HEK293 (cell line): Measurements from ENCODE around the gene GNG12.
A peak's percentile ranks its signal among the peaks of the same experiment; 100 is the strongest.

Experiments used
- GLI2 ChIP-seq: fragments of 450-650 bp; formaldehyde crosslinking; IDR thresholded peaks from 2 replicates; pipeline ENCODE4; 2017; ENCODE audit warnings: missing biosample characterization, missing genetic modification characterization, low read depth, borderline replicate concordance
- OSR2 ChIP-seq: fragments of 450-650 bp; formaldehyde crosslinking; IDR thresholded peaks from 2 replicates; pipeline ENCODE4 v1.5.1; 2016; ENCODE audit warnings: missing biosample characterization, missing genetic modification characterization
- SP2 ChIP-seq: fragments of 450-650 bp; formaldehyde crosslinking; IDR thresholded peaks from 2 replicates; pipeline ENCODE4 v1.5.1; 2016; ENCODE audit warnings: missing biosample characterization, missing genetic modification characterization
- SP7 ChIP-seq: fragments of 450-650 bp; formaldehyde crosslinking; IDR thresholded peaks from 2 replicates; pipeline ENCODE4 v1.5.1; 2016; ENCODE audit warnings: missing biosample characterization, missing genetic modification characterization
- YY1 ChIP-seq: fragments of 450-650 bp; formaldehyde crosslinking; IDR thresholded peaks from 2 replicates; pipeline ENCODE4 v1.5.1; 2018; ENCODE audit warnings: missing biosample characterization, missing genetic modification characterization
- ZNF133 ChIP-seq: fragments of 450-650 bp; formaldehyde crosslinking; IDR thresholded peaks from 2 replicates; pipeline ENCODE4 v1.5.1; 2016; ENCODE audit warnings: missing biosample characterization, missing genetic modification characterization
- ZNF175 ChIP-seq: fragments of 450-650 bp; formaldehyde crosslinking; IDR thresholded peaks from 2 replicates; pipeline ENCODE4 v1.5.1; 2016; ENCODE audit warnings: missing biosample characterization, missing genetic modification characterization
- ZNF19 ChIP-seq: fragments of 450-650 bp; formaldehyde crosslinking; IDR thresholded peaks from 2 replicates; pipeline ENCODE4; 2016; ENCODE audit warnings: missing biosample characterization, missing genetic modification characterization, low read depth
- ZNF202 ChIP-seq: fragments of 450-650 bp; formaldehyde crosslinking; IDR thresholded peaks from 2 replicates; pipeline ENCODE4 v1.5.1; 2016; ENCODE audit warnings: missing biosample characterization, missing genetic modification characterization, borderline replicate concordance
- ZNF248 ChIP-seq: fragments of 450-650 bp; formaldehyde crosslinking; IDR thresholded peaks from 2 replicates; pipeline ENCODE4 v1.5.1; 2017; ENCODE audit warnings: missing biosample characterization, missing genetic modification characterization
- ZNF266 ChIP-seq: fragments of 450-650 bp; formaldehyde crosslinking; IDR thresholded peaks from 2 replicates; pipeline ENCODE4 v1.5.1; 2016; ENCODE audit warnings: missing biosample characterization, missing genetic modification characterization, low read depth
- ZNF324 ChIP-seq: fragments of 450-650 bp; formaldehyde crosslinking; IDR thresholded peaks from 2 replicates; pipeline ENCODE4 v1.5.1; 2016; ENCODE audit warnings: missing biosample characterization, missing genetic modification characterization
- ZNF335 ChIP-seq: fragments of 450-650 bp; formaldehyde crosslinking; conservative IDR thresholded peaks from 2 replicates; pipeline ENCODE4 v1.5.1; 2016; ENCODE audit warnings: missing biosample characterization, missing genetic modification characterization
- ZNF350 ChIP-seq: fragments of 450-650 bp; formaldehyde crosslinking; IDR thresholded peaks from 2 replicates; pipeline ENCODE4 v1.5.0; 2017; ENCODE audit warnings: missing biosample characterization, mild to moderate bottlenecking, missing genetic modification characterization
- ZNF394 ChIP-seq: fragments of 450-650 bp; formaldehyde crosslinking; IDR thresholded peaks from 2 replicates; pipeline ENCODE4 v1.5.1; 2016; ENCODE audit warnings: missing biosample characterization, missing genetic modification characterization, mild to moderate bottlenecking, moderate library complexity, borderline replicate concordance
- ZNF433 ChIP-seq: fragments of 450-650 bp; formaldehyde crosslinking; IDR thresholded peaks from 2 replicates; pipeline ENCODE4 v1.5.1; 2016; ENCODE audit warnings: missing biosample characterization, missing genetic modification characterization, low read depth
- ZNF521 ChIP-seq: fragments of 450-650 bp; formaldehyde crosslinking; IDR thresholded peaks from 2 replicates; pipeline ENCODE4 v1.5.1; 2017; ENCODE audit warnings: missing biosample characterization, mild to moderate bottlenecking, missing genetic modification characterization
- ZNF530 ChIP-seq: fragments of 450-650 bp; formaldehyde crosslinking; IDR thresholded peaks from 2 replicates; pipeline ENCODE4 v1.5.1; 2016; ENCODE audit warnings: low read depth, missing biosample characterization, missing genetic modification characterization
- ZNF549 ChIP-seq: fragments of 450-650 bp; IDR thresholded peaks from 2 replicates; pipeline ENCODE4 v1.5.1; 2018; ENCODE audit warnings: missing biosample characterization, missing genetic modification characterization, mild to moderate bottlenecking, inconsistent platforms, moderate library complexity
- ZNF560 ChIP-seq: fragments of 450-650 bp; formaldehyde crosslinking; IDR thresholded peaks from 2 replicates; pipeline ENCODE4 v1.5.1; 2017; ENCODE audit warnings: missing biosample characterization, missing genetic modification characterization, borderline replicate concordance
- ZNF571 ChIP-seq: fragments of 450-650 bp; formaldehyde crosslinking; IDR thresholded peaks from 2 replicates; pipeline ENCODE4 v1.5.0; 2017; ENCODE audit warnings: missing biosample characterization, missing genetic modification characterization
- ZNF658 ChIP-seq: fragments of 450-650 bp; formaldehyde crosslinking; IDR thresholded peaks from 2 replicates; pipeline ENCODE4; 2016; ENCODE audit warnings: missing biosample characterization, missing genetic modification characterization
- ZNF677 ChIP-seq: fragments of 450-650 bp; IDR thresholded peaks from 2 replicates; pipeline ENCODE4 v1.5.0; 2018; ENCODE audit warnings: missing biosample characterization, mild to moderate bottlenecking, missing genetic modification characterization, moderate library complexity
- ZNF785 ChIP-seq: fragments of 450-650 bp; formaldehyde crosslinking; IDR thresholded peaks from 2 replicates; pipeline ENCODE4 v1.5.1; 2016; ENCODE audit warnings: missing biosample characterization, missing genetic modification characterization
- ZSCAN30 ChIP-seq: fragments of 450-650 bp; IDR thresholded peaks from 2 replicates; pipeline ENCODE4 v1.5.1; 2018; ENCODE audit warnings: missing biosample characterization, mild to moderate bottlenecking, missing genetic modification characterization, moderate library complexity
- TF ChIP-seq, protein P1 (sequence below): fragments of 450-650 bp; formaldehyde crosslinking; IDR thresholded peaks from 2 replicates; pipeline ENCODE4 v1.5.1; 2017; ENCODE audit warnings: missing biosample characterization, missing genetic modification characterization
- TF ChIP-seq, protein P2 (sequence below): fragments of 450-650 bp; formaldehyde crosslinking; optimal IDR thresholded peaks from 2 replicates; pipeline ENCODE3; 2016; ENCODE audit warnings: missing biosample characterization, mild to moderate bottlenecking, missing genetic modification characterization
- TF ChIP-seq, protein P3 (sequence below): fragments of 450-650 bp; formaldehyde crosslinking; IDR thresholded peaks from 2 replicates; pipeline ENCODE4 v1.5.1; 2016; ENCODE audit warnings: missing biosample characterization, missing genetic modification characterization
- TF ChIP-seq, protein P4 (sequence below): fragments of 450-650 bp; formaldehyde crosslinking; IDR thresholded peaks from 2 replicates; pipeline ENCODE4 v1.5.1; 2016; ENCODE audit warnings: missing biosample characterization, missing genetic modification characterization
- TF ChIP-seq, protein P5 (sequence below): fragments of 450-650 bp; formaldehyde crosslinking; IDR thresholded peaks from 2 replicates; pipeline ENCODE4 v1.5.1; 2016; ENCODE audit warnings: missing biosample characterization, missing genetic modification characterization
- TF ChIP-seq, protein P6 (sequence below): fragments of 450-650 bp; formaldehyde crosslinking; IDR thresholded peaks from 2 replicates; pipeline ENCODE4 v1.5.1; 2016; ENCODE audit warnings: missing biosample characterization, missing genetic modification characterization
- TF ChIP-seq, protein P7 (sequence below): fragments of 450-650 bp; formaldehyde crosslinking; IDR thresholded peaks from 2 replicates; pipeline ENCODE4 v1.5.1; 2016; ENCODE audit warnings: missing biosample characterization, missing genetic modification characterization

Gene GNG12

DNA sequence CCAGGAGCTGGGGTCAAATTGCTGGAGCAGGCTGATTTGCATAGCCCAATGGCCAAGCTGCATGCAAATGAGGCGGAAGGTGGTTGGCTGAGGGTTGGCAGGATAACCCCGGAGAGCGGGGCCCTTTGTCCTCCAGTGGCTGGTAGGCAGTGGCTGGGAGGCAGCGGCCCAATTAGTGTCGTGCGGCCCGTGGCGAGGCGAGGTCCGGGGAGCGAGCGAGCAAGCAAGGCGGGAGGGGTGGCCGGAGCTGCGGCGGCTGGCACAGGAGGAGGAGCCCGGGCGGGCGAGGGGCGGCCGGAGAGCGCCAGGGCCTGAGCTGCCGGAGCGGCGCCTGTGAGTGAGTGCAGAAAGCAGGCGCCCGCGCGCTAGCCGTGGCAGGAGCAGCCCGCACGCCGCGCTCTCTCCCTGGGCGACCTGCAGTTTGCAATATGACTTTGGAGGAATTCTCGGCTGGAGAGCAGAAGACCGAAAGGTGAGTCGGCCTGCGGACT lies 148.2 kb downstream of the GNG12 start, which contains the start of gene GADD45A (continued):
- TF ChIP-seq, protein P1, sequence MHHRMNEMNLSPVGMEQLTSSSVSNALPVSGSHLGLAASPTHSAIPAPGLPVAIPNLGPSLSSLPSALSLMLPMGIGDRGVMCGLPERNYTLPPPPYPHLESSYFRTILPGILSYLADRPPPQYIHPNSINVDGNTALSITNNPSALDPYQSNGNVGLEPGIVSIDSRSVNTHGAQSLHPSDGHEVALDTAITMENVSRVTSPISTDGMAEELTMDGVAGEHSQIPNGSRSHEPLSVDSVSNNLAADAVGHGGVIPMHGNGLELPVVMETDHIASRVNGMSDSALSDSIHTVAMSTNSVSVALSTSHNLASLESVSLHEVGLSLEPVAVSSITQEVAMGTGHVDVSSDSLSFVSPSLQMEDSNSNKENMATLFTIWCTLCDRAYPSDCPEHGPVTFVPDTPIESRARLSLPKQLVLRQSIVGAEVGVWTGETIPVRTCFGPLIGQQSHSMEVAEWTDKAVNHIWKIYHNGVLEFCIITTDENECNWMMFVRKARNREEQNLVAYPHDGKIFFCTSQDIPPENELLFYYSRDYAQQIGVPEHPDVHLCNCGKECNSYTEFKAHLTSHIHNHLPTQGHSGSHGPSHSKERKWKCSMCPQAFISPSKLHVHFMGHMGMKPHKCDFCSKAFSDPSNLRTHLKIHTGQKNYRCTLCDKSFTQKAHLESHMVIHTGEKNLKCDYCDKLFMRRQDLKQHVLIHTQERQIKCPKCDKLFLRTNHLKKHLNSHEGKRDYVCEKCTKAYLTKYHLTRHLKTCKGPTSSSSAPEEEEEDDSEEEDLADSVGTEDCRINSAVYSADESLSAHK (tag by site-specific recombination): no peak
- TF ChIP-seq ZNF324 (tag by site-specific recombination) (no peak; the same call in 1 of the 2 replicates), ZNF658 (tag by site-specific recombination) (no peak), ZNF549 (tag by site-specific recombination) (no peak), ZNF433 (tag by site-specific recombination) (no peak), ZNF677 (tag by site-specific recombination) (no peak), ZNF19 (tag by site-specific recombination) (no peak), ZNF530 (tag by site-specific recombination) (no peak), ZNF266 (tag by site-specific recombination) (no peak), YY1 (tag by site-specific recombination) (no peak; the same call in 1 of the 2 replicates), ZNF248 (no peak), ZNF202 (tag by site-specific recombination) (no peak), ZNF335 (tag by site-specific recombination) (no peak), ZNF571 (tag by site-specific recombination) (no peak), ZNF785 (tag by site-specific recombination) (peak; percentile 59; the same call in 1 of the 2 replicates), ZNF560 (no peak), OSR2 (peak; percentile 91), GLI2 (tag by site-specific recombination) (no peak), ZNF521 (tag by site-specific recombination) (no peak), ZSCAN30 (peak; percentile 97), SP2 (tag by site-specific recombination) (peak; percentile 97), ZNF350 (tag by site-specific recombination) (no peak), ZNF394 (tag by site-specific recombination) (peak; percentile 56; the same call in 1 of the 2 replicates), ZNF175 (tag by site-specific recombination) (no peak), SP7 (tag by site-specific recombination) (no peak; the same call in 1 of the 2 replicates), ZNF133 (tag by site-specific recombination) (no peak)
- TF ChIP-seq, protein P2, sequence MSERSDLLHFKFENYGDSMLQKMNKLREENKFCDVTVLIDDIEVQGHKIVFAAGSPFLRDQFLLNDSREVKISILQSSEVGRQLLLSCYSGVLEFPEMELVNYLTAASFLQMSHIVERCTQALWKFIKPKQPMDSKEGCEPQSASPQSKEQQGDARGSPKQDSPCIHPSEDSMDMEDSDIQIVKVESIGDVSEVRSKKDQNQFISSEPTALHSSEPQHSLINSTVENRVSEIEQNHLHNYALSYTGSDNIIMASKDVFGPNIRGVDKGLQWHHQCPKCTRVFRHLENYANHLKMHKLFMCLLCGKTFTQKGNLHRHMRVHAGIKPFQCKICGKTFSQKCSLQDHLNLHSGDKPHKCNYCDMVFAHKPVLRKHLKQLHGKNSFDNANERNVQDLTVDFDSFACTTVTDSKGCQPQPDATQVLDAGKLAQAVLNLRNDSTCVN (tag by site-specific recombination): no peak
- TF ChIP-seq, protein P3, sequence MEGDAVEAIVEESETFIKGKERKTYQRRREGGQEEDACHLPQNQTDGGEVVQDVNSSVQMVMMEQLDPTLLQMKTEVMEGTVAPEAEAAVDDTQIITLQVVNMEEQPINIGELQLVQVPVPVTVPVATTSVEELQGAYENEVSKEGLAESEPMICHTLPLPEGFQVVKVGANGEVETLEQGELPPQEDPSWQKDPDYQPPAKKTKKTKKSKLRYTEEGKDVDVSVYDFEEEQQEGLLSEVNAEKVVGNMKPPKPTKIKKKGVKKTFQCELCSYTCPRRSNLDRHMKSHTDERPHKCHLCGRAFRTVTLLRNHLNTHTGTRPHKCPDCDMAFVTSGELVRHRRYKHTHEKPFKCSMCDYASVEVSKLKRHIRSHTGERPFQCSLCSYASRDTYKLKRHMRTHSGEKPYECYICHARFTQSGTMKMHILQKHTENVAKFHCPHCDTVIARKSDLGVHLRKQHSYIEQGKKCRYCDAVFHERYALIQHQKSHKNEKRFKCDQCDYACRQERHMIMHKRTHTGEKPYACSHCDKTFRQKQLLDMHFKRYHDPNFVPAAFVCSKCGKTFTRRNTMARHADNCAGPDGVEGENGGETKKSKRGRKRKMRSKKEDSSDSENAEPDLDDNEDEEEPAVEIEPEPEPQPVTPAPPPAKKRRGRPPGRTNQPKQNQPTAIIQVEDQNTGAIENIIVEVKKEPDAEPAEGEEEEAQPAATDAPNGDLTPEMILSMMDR (tag by site-specific recombination): peak; percentile 50
- TF ChIP-seq, protein P4, sequence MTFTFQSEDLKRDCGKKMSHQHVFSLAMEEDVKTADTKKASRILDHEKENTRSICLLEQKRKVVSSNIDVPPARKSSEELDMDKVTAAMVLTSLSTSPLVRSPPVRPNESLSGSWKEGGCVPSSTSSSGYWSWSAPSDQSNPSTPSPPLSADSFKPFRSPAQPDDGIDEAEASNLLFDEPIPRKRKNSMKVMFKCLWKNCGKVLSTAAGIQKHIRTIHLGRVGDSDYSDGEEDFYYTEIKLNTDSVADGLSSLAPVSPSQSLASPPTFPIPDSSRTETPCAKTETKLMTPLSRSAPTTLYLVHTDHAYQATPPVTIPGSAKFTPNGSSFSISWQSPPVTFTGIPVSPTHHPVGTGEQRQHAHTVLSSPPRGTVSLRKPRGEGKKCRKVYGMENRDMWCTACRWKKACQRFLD: no peak
- TF ChIP-seq, protein P5, sequence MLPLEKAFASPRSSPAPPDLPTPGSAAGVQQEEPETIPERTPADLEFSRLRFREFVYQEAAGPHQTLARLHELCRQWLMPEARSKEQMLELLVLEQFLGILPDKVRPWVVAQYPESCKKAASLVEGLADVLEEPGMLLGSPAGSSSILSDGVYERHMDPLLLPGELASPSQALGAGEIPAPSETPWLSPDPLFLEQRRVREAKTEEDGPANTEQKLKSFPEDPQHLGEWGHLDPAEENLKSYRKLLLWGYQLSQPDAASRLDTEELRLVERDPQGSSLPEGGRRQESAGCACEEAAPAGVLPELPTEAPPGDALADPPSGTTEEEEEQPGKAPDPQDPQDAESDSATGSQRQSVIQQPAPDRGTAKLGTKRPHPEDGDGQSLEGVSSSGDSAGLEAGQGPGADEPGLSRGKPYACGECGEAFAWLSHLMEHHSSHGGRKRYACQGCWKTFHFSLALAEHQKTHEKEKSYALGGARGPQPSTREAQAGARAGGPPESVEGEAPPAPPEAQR (tag by site-specific recombination): no peak
- TF ChIP-seq, protein P6, sequence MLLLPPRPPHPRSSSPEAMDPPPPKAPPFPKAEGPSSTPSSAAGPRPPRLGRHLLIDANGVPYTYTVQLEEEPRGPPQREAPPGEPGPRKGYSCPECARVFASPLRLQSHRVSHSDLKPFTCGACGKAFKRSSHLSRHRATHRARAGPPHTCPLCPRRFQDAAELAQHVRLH (tag by site-specific recombination): 0 out of 2 replicates have a peak, but pooled peaks have one; percentile 44
- TF ChIP-seq, protein P7, sequence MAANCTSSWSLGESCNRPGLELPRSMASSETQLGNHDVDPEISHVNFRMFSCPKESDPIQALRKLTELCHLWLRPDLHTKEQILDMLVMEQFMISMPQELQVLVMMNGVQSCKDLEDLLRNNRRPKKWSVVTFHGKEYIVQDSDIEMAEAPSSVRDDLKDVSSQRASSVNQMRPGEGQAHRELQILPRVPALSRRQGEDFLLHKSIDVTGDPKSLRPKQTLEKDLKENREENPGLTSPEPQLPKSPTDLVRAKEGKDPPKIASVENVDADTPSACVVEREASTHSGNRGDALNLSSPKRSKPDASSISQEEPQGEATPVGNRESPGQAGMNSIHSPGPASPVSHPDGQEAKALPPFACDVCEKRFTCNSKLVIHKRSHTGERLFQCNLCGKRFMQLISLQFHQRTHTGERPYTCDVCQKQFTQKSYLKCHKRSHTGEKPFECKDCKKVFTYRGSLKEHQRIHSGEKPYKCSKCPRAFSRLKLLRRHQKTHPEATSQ: peak; percentile 68; the same call in 1 of the 2 replicates
